ENCODE measurements around the gene ITGB8.
"Not testable (repeated sequence)": the region's sequence is repeated elsewhere in the genome, so short reads cannot be mapped to it uniquely, and the experiment has no call there.

ITGB8 gene

DNA sequence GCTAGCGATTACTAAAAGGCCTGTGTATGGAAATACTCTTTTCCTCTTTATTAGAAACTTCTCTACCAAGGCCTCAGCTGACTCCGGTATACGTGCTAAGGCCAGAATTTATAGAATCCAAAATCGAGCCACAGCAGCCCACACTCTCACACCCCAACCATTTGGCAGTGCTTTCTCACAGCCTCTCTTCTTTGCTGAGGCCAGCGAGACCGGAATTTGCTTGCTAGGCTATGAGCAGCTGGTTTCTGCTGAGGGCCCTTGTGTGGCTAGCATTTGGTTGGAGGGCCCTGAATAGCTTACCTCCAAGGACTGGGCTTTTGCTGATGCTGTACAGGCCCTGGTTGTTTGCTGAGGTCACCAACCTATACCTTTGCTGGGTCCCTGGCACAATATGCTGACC, 46.1 kb downstream of the ITGB8 start:
- H3K9me3 ChIP-seq (ENCODE audit: insufficient read depth, low read length): no peaks in the 10 kb centered on the region
- peaks cover 9% of the 10 kb centered on the region for H3K36me3 ChIP-seq (ENCODE audit: insufficient read depth, insufficient read length, low read length)
- TF ChIP-seq SUZ12 (IDR thresholded peaks at IDR 0.05; ENCODE audit: extremely low read depth, insufficient read depth, insufficient read length) (no peak), ZNF274 (IDR thresholded peaks at IDR 0.05; ENCODE audit: low read depth, low read length) (no peak), YY1 (IDR thresholded peaks at IDR 0.05; ENCODE audit: insufficient read depth, insufficient read length) (no peak)
- H3K27me3 ChIP-seq (ENCODE audit: insufficient read depth, insufficient read length): no peaks in the 10 kb centered on the region
- DNase-seq (ENCODE audit: low read depth, low spot score): no peak
- no peak overlapping the region for H3K9ac ChIP-seq (ENCODE audit: insufficient read length, low read depth)
- H3K4me3 ChIP-seq (ENCODE audit: insufficient read length, low read depth): no peak overlapping the region
- H3K4me1 ChIP-seq (ENCODE audit: insufficient read depth, insufficient read length): no peaks in the 10 kb centered on the region

DNA sequence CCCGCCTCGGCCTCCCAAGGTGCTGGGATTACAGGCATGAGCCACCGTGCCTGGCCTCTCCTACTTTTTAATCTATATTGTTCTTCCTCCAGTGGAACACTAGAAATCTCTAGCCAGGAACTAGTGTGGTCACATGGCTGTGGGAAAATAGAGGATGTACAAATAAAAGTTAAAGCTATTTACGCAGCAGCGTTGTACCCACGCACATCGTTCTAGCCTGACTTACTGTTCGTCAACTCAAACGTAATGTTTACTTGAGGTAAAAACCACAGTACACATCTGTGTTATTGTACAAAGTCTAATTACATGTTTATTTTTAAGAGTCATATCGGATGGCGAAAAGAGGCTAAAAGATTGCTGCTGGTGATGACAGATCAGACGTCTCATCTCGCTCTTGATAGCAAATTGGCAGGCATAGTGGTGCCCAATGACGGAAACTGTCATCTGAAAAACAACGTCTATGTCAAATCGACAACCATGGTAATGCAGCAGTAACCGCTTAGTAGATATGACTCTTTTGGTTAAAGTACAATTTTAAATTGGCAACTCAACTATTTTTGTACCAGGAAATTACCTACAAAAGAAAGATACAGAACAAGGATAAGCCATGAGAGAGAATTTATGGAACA, 50.8 kb downstream of the ITGB8 start:
- TF ChIP-seq ZNF274 (IDR thresholded peaks at IDR 0.05; ENCODE audit: low read depth, low read length) (no peak), YY1 (IDR thresholded peaks at IDR 0.05; ENCODE audit: insufficient read depth, insufficient read length) (no peak), SUZ12 (IDR thresholded peaks at IDR 0.05; ENCODE audit: extremely low read depth, insufficient read depth, insufficient read length) (no peak)

DNA sequence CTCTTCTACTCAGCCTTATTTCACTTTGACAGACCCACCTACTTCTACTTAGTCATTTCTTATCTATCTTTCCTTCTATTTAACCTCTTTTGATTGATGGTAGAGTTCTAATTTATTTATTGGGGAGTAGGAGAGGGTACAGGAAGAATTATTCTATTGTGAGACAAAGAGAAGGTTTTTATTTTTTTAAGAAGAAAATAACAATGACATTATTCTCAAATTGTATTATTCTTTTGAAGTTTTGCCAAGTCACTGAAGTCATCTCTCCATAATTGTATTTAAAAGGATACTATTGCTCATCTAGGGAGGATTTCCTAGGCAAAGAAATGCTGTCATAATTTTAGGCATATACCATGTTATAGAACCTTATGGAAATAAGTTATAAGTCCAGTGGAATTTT, 52.7 kb downstream of the ITGB8 start:
- H3K4me3 ChIP-seq (ENCODE audit: insufficient read length, low read depth): no peak overlapping the region
- H3K4me1 ChIP-seq (ENCODE audit: insufficient read depth, insufficient read length): no peaks in the 10 kb centered on the region
- H3K36me3 ChIP-seq (ENCODE audit: insufficient read depth, insufficient read length, low read length): peaks cover 22% of the 10 kb centered on the region
- no peak for DNase-seq (ENCODE audit: low read depth, low spot score)
- H3K27me3 ChIP-seq (ENCODE audit: insufficient read depth, insufficient read length): no peaks in the 10 kb centered on the region
- TF ChIP-seq ZNF274 (IDR thresholded peaks at IDR 0.05; ENCODE audit: low read depth, low read length) (no peak), YY1 (IDR thresholded peaks at IDR 0.05; ENCODE audit: insufficient read depth, insufficient read length) (no peak), SUZ12 (IDR thresholded peaks at IDR 0.05; ENCODE audit: extremely low read depth, insufficient read depth, insufficient read length) (no peak)
- H3K9ac ChIP-seq (ENCODE audit: insufficient read length, low read depth): no peak overlapping the region
- no peaks in the 10 kb centered on the region for H3K9me3 ChIP-seq (ENCODE audit: insufficient read depth, low read length)

More for the DNA sequence above, 50.8 kb downstream of the ITGB8 start:
- H3K36me3 ChIP-seq (ENCODE audit: insufficient read depth, insufficient read length, low read length): peaks cover 22% of the 10 kb centered on the region
- H3K9ac ChIP-seq (ENCODE audit: insufficient read length, low read depth): no peak overlapping the region
- no peaks in the 10 kb centered on the region for H3K27me3 ChIP-seq (ENCODE audit: insufficient read depth, insufficient read length)
- H3K9me3 ChIP-seq (ENCODE audit: insufficient read depth, low read length): no peaks in the 10 kb centered on the region
- DNase-seq (ENCODE audit: low read depth, low spot score): no peak
- no peaks in the 10 kb centered on the region for H3K4me1 ChIP-seq (ENCODE audit: insufficient read depth, insufficient read length)
- no peak overlapping the region for H3K4me3 ChIP-seq (ENCODE audit: insufficient read length, low read depth)

DNA sequence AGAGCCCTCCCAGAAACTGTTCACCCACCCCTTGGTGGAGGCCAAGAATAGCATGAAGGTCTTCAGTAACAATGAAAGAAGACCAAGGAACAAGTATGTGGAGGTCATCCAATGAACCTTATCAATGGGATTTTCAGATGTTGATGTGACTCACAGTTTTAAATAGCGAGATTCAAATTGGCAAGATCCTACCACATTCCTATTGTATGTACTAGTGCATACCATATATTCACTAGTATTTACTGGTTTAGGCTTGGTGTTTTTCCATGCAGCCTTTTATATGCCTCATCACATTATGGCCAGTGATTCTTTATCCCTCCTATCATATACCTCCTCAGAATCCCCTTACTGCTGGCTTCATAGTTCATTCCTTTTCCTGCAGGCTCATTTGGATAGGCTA, 54.4 kb downstream of the ITGB8 start:
- H3K36me3 ChIP-seq (ENCODE audit: insufficient read depth, insufficient read length, low read length): peaks cover 22% of the 10 kb centered on the region
- no peak overlapping the region for H3K9ac ChIP-seq (ENCODE audit: insufficient read length, low read depth)
- H3K4me3 ChIP-seq (ENCODE audit: insufficient read length, low read depth): no peak overlapping the region
- no peaks in the 10 kb centered on the region for H3K9me3 ChIP-seq (ENCODE audit: insufficient read depth, low read length)
- H3K4me1 ChIP-seq (ENCODE audit: insufficient read depth, insufficient read length): no peaks in the 10 kb centered on the region
- TF ChIP-seq YY1 (IDR thresholded peaks at IDR 0.05; ENCODE audit: insufficient read depth, insufficient read length): no peak
- no peak for TF ChIP-seq ZNF274 (IDR thresholded peaks at IDR 0.05; ENCODE audit: low read depth, low read length)
- no peak for DNase-seq (ENCODE audit: low read depth, low spot score)
- no peaks in the 10 kb centered on the region for H3K27me3 ChIP-seq (ENCODE audit: insufficient read depth, insufficient read length)

DNA sequence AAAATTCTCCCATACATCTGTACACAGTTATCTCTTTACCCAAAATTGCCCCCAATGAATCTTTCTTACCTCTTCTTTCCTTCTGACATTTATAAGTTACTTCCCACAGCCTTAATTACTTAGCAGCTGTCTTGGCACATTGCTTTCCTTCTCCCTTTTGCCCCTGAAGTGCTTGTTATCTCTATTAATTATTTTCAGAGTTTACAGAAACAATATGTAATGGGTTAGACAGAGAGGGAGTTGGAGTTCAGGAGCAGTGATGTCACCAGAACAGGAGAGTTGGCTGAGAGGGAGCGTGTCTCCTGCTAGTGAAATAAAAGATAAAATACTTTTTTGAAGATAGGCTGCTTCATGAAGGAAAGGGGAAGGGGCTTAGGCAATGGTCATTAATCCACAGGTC, 57.4 kb downstream of the ITGB8 start:
- peaks cover 15% of the 10 kb centered on the region for H3K36me3 ChIP-seq (ENCODE audit: insufficient read depth, insufficient read length, low read length)
- no peaks in the 10 kb centered on the region for H3K27me3 ChIP-seq (ENCODE audit: insufficient read depth, insufficient read length)
- DNase-seq (ENCODE audit: low read depth, low spot score): no peak
- H3K9ac ChIP-seq (ENCODE audit: insufficient read length, low read depth): no peak overlapping the region
- H3K9me3 ChIP-seq (ENCODE audit: insufficient read depth, low read length): no peaks in the 10 kb centered on the region
- no peak overlapping the region for H3K4me3 ChIP-seq (ENCODE audit: insufficient read length, low read depth)
- TF ChIP-seq YY1 (IDR thresholded peaks at IDR 0.05; ENCODE audit: insufficient read depth, insufficient read length) (no peak), SUZ12 (IDR thresholded peaks at IDR 0.05; ENCODE audit: extremely low read depth, insufficient read depth, insufficient read length) (no peak), ZNF274 (IDR thresholded peaks at IDR 0.05; ENCODE audit: low read depth, low read length) (no peak)
- H3K4me1 ChIP-seq (ENCODE audit: insufficient read depth, insufficient read length): no peaks in the 10 kb centered on the region

DNA sequence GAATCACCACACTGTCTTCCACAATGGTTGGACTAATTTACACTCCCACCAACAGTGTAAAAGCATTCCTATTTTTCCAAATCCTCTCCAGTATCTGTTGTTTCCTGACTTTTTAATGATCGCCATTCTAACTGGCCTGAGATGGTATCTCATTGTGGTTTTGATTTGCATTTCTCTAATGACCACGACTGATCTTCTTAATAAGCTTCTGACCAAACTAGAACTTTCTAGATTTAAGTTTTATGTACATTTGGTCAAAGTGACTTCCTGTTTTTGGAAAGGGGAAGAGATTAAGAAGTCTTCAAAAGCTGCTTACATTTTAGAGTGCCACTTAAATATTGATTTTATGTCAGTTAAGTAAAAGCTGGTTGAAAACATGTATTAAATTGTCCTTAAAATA, 58.5 kb downstream of the ITGB8 start:
- not testable (repeated sequence) for H3K9ac ChIP-seq (ENCODE audit: insufficient read length, low read depth); H3K4me3 ChIP-seq (ENCODE audit: insufficient read length, low read depth); H3K27me3 ChIP-seq (ENCODE audit: insufficient read depth, insufficient read length); H3K4me1 ChIP-seq (ENCODE audit: insufficient read depth, insufficient read length); DNase-seq (ENCODE audit: low read depth, low spot score); H3K9me3 ChIP-seq (ENCODE audit: insufficient read depth, low read length)
- peaks cover 18% of the 10 kb centered on the region for H3K36me3 ChIP-seq (ENCODE audit: insufficient read depth, insufficient read length, low read length)

DNA sequence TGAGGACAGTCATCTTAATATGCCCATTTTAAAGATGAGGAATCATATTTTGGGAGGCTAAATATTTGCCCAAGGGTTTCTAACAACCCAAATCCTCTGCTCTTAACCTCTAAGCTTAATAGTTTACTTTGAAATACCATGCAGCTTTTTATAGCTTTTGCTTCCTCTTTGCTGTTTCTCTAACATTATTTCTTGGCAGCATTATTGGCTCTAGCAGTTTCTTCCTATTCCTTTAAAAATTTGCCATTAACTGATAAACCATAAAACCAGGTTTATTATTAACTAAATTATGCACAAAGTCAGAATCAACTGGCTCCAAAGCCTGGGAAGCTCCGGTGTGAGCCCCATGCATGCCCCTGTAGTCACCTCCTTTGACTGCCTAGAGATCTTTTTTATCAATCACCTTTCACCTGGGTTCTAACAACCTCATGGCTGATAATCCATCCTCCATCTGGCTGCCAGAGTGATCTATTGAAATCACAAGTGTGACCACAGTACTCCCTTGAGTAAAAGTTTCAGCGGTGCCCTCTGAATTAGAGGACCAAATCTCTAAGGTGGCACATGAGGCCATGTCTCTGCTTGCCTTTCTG, 62.4 kb downstream of the ITGB8 start:
- Histone ChIP-seq H3K9me3 (ENCODE audit: insufficient read depth, low read length) (no peaks in the 10 kb centered on the region), H3K27me3 (ENCODE audit: insufficient read depth, insufficient read length) (no peaks in the 10 kb centered on the region), H3K4me3 (ENCODE audit: insufficient read length, low read depth) (no peak overlapping the region), H3K36me3 (ENCODE audit: insufficient read depth, insufficient read length, low read length) (peaks cover 31% of the 10 kb centered on the region), H3K4me1 (ENCODE audit: insufficient read depth, insufficient read length) (no peaks in the 10 kb centered on the region), H3K9ac (ENCODE audit: insufficient read length, low read depth) (no peak overlapping the region)
- DNase-seq (ENCODE audit: low read depth, low spot score): no peak
- no peak for TF ChIP-seq SUZ12 (IDR thresholded peaks at IDR 0.05; ENCODE audit: extremely low read depth, insufficient read depth, insufficient read length)
- no peak for TF ChIP-seq ZNF274 (IDR thresholded peaks at IDR 0.05; ENCODE audit: low read depth, low read length)
- TF ChIP-seq YY1 (IDR thresholded peaks at IDR 0.05; ENCODE audit: insufficient read depth, insufficient read length): no peak
